NB4 (cell line): ENCODE measurements around the gene FASLG.

ENCODE experiments used
- MYC ChIP-seq: IDR thresholded peaks from 2 replicates; pipeline ENCODE4 v1.6.1; 2011; ENCODE audit warnings: low read depth, low read length
- POLR2A ChIP-seq: IDR thresholded peaks from 2 replicates; pipeline ENCODE4 v1.6.1; 2011; ENCODE audit warnings: mild to moderate bottlenecking; ENCODE audit not compliant: insufficient read length; ENCODE audit errors: extremely low read depth
- TF ChIP-seq, protein P1 (sequence below): IDR thresholded peaks from one replicate; pipeline ENCODE4 v1.5.1; 2012; ENCODE audit warnings: low read depth, low read length

DNA sequence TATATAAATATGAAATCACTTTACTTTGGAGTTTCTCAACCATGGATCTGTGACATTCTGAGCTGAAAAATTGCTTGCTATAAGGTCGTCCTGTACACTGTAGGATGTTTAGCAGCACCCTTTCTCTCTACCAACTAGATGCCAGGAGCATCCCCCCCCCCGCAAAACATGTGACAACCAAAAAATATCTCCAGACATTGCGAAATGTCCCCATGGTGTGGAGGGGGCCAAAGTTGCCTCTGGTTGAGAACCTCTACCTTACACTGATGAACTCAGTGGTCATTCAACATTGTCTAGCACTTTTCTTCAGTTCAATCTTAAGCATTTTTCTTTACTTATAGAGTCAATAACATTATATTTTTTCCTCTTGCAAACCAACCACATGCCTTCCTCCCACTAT lies 9.2 kb downstream of the FASLG start:
- TF ChIP-seq, protein P1, sequence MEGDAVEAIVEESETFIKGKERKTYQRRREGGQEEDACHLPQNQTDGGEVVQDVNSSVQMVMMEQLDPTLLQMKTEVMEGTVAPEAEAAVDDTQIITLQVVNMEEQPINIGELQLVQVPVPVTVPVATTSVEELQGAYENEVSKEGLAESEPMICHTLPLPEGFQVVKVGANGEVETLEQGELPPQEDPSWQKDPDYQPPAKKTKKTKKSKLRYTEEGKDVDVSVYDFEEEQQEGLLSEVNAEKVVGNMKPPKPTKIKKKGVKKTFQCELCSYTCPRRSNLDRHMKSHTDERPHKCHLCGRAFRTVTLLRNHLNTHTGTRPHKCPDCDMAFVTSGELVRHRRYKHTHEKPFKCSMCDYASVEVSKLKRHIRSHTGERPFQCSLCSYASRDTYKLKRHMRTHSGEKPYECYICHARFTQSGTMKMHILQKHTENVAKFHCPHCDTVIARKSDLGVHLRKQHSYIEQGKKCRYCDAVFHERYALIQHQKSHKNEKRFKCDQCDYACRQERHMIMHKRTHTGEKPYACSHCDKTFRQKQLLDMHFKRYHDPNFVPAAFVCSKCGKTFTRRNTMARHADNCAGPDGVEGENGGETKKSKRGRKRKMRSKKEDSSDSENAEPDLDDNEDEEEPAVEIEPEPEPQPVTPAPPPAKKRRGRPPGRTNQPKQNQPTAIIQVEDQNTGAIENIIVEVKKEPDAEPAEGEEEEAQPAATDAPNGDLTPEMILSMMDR: no peak
- TF ChIP-seq MYC (no peak), POLR2A (no peak)
